Brain microvascular endothelial cell (primary cell): ENCODE results near the gene KCND3.

ENCODE experiments used
- DNase-seq: peaks from one replicate; pipeline ENCODE4 v3.0.0-alpha.2; 2020
- H3K27ac ChIP-seq: fragments of 250-450 bp; sonication (Bioruptor Pico); 2 replicates; pipeline ENCODE4 v1.5.1; 2020; ENCODE audit warnings: mild to moderate bottlenecking, moderate library complexity
- H3K27me3 ChIP-seq: fragments of 250-450 bp; sonication (Bioruptor Pico); replicated peaks from 2 replicates; pipeline ENCODE4 v1.5.1; 2020; ENCODE audit warnings: mild to moderate bottlenecking
- H3K36me3 ChIP-seq: fragments of 250-450 bp; sonication (Bioruptor Pico); replicated peaks from 2 replicates; pipeline ENCODE4 v1.5.1; 2020; ENCODE audit warnings: mild to moderate bottlenecking
- H3K4me3 ChIP-seq: 2 replicates; pipeline ENCODE4 v1.5.1; 2011; ENCODE audit warnings: low read depth, mild to moderate bottlenecking, control low read depth, low read length, moderate library complexity
- in situ Hi-C: cut with HindIII; loops from 2 replicates; pipeline ENCODE4 v1.10.0; 2017; ENCODE audit warnings: low sequenced_read_pairs, low pct_ligation_motif_present
- TF ChIP-seq, protein P1 (sequence below): IDR thresholded peaks from 2 replicates; pipeline ENCODE4 v1.5.1; 2011; ENCODE audit warnings: low read depth, mild to moderate bottlenecking, moderate library complexity, low read length, control low read depth, inconsistent platforms; ENCODE audit errors: missing control alignments

The KCND3 gene

DNA sequence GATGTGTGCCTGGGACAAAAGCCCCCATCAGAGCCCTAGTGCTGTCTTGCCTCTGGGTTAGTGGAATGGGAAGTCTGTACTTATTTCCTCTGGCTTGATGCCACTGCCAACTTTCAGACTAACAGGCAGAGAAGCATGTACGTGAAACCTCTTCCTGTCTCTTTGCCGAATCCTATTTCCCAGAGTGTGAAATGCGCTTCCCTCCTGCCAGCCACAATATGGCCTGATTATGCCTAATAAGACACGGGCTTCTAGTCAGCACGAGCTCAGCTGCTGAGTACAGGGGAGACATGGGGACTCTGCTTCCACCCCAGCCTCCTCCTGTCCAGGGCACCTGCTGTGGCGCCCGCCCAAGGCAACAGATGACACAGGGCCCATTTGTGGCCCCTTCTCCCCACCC is 111.4 kb downstream of the KCND3 start:
- H3K36me3 ChIP-seq: no peaks in the 10 kb centered on the region
- TF ChIP-seq, protein P1, sequence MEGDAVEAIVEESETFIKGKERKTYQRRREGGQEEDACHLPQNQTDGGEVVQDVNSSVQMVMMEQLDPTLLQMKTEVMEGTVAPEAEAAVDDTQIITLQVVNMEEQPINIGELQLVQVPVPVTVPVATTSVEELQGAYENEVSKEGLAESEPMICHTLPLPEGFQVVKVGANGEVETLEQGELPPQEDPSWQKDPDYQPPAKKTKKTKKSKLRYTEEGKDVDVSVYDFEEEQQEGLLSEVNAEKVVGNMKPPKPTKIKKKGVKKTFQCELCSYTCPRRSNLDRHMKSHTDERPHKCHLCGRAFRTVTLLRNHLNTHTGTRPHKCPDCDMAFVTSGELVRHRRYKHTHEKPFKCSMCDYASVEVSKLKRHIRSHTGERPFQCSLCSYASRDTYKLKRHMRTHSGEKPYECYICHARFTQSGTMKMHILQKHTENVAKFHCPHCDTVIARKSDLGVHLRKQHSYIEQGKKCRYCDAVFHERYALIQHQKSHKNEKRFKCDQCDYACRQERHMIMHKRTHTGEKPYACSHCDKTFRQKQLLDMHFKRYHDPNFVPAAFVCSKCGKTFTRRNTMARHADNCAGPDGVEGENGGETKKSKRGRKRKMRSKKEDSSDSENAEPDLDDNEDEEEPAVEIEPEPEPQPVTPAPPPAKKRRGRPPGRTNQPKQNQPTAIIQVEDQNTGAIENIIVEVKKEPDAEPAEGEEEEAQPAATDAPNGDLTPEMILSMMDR: no peak
- H3K27me3 ChIP-seq: peaks cover 3% of the 10 kb centered on the region
- in situ Hi-C loops: no loop called here
- H3K27ac ChIP-seq: no peak overlapping the region
- H3K4me3 ChIP-seq: no peak overlapping the region
- no peak for DNase-seq

DNA sequence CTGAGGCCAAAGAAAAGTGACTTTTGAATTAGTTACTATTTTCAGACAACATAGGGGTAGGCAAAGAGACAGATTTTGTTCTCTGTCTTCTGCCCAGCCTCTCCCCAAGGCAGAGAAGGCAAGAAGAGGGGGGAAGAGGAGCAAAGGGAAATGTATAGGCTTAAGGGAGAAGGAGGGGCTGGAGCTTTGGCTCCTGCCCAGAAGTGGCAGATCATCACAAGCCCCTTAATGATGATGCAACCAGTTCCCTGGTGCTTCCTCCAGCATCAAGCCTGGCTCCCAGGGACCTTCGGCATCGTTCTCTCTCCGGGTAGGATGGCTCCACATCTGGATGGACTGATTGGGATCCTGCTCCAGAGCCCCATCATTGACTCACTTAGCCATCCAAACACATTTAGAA is 112.8 kb downstream of the KCND3 start:
- TF ChIP-seq, protein P1: no peak
- no peak for DNase-seq
- Histone ChIP-seq H3K27ac (no peak overlapping the region), H3K27me3 (peaks cover 3% of the 10 kb centered on the region), H3K36me3 (no peaks in the 10 kb centered on the region), H3K4me3 (no peak overlapping the region)
- in situ Hi-C loops: no loop called here

DNA sequence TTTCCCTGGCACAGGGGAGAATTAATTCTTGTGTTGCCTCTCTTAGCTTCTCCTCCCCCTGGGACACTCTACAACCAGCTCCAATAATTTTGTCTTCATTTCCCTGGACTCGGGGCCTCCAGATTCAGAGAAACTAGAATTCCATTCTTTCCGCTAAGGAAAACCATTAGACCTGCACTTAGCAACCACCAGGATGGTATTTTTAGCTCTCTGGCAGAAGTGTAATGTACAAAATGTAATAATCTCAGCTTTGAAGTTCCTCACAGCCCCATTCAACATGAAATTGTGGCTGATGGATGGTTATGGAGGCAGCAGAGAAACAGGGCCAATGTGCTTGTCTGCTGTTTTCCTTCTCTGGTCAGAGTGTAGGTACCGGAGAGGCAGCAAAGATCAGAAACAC is 113.8 kb downstream of the KCND3 start:
- Histone ChIP-seq H3K27ac (no peak overlapping the region), H3K27me3 (no peaks in the 10 kb centered on the region), H3K4me3 (no peak overlapping the region), H3K36me3 (no peaks in the 10 kb centered on the region)
- TF ChIP-seq, protein P1: no peak
- in situ Hi-C loops: no loop called here
- no peak for DNase-seq

DNA sequence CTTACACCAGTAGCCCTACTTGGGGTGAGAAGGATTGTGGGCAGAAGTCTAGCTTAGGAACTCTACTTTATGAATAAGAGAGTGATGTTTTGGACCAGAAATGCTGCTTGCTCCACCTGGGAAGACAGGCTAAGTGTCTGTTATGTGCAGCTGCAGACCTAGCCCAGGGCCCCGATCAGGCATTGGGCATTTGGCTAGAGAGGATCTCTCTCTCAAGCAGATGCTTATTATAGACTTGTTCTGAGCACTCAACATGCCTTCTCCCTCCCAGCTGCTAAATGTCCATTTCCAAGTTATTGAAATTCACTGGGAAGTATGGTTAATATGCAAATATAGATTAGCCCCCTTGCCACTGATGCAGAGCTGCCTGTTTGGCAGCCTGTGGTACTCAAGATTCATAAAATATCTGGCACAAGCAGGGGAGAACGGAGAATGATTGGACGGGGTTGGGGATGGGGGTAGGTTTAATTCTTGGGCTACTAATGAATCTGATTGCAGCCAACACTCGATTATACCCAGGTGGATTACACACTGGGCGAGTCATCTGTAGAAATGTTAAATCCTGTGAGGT is 115.9 kb downstream of the KCND3 start:
- Histone ChIP-seq H3K27ac (no peak overlapping the region), H3K4me3 (no peak overlapping the region), H3K36me3 (no peaks in the 10 kb centered on the region), H3K27me3 (no peaks in the 10 kb centered on the region)
- no peak for DNase-seq
- in situ Hi-C loops: no loop called here
- TF ChIP-seq, protein P1: no peak

DNA sequence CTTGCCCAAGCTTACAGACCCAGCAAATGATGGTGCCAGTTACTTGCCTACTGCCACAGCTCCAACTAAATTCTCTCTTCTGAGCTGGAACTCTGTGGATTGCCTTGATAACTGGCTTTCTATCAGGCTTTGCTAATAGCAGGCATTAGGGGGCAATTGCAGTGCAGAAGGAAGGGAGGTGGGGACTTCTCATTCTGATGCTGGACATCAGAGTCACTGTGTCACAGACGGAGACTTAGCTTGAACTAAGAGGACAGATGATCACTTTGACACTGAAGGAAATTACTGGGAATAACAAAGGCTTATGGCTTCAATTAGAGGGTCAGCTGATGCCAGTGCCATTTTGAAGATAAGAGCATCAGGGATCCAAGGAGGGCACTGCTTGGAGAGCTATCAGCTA is 119.3 kb downstream of the KCND3 start:
- DNase-seq: no peak
- in situ Hi-C loops: no loop called here
- no peak overlapping the region for H3K4me3 ChIP-seq

More for the DNA sequence above, 119.3 kb downstream of the KCND3 start:
- TF ChIP-seq, protein P1: no peak
- H3K27ac ChIP-seq: no peak overlapping the region
- H3K36me3 ChIP-seq: no peaks in the 10 kb centered on the region
- no peaks in the 10 kb centered on the region for H3K27me3 ChIP-seq
